Stimulated activated CD4-positive, alpha-beta T cell treated with anti-CD3 and anti-CD28 coated beads, Interleukin-12 subunit alpha, Interleukin-12 subunit beta, amount 100 ng/mL, for 24 hours (primary cell): ENCODE results near the gene METTL1.
A peak's percentile ranks its signal among the peaks of the same experiment; 100 is the strongest.

Source experiments
- DNase-seq, 2 experiments: peaks; one replicate each; pipeline ENCODE4 v3.0.0-alpha.2; 2020; ENCODE audit warnings: low read depth in 2 of 2

METTL1 gene

GRCh38 chr12:57767876-57768275 lies 4.0 kb downstream of the METTL1 start:
- no peak for DNase-seq

- DNase-seq = no peak
Measured at GRCh38 chr12:57767305-57767698, 4.6 kb downstream of the METTL1 start.

- DNase-seq = no peak
Measured at GRCh38 chr12:57766464-57767304, 5.2 kb downstream of the METTL1 start, which contains the start of gene CYP27B1. CYP27B1 (minus strand) TSS chr12:57767078; CDS start chr12:57767041, 37 bp downstream.

- DNase-seq = no peak
Measured at GRCh38 chr12:57765698-57766463, 6.0 kb downstream of the METTL1 start.

GRCh38 chr12:57765003-57765697 lies 6.8 kb downstream of the METTL1 start:
- DNase-seq = no peak

GRCh38 chr12:57764662-57765002 lies 7.3 kb downstream of the METTL1 start:
- DNase-seq = no peak

GRCh38 chr12:57763881-57764661 lies 7.8 kb downstream of the METTL1 start:
- no peak for DNase-seq

- no peak for DNase-seq
Measured at GRCh38 chr12:57762463-57762862, 9.4 kb downstream of the METTL1 start.

GRCh38 chr12:57761391-57761998 lies 10.4 kb downstream of the METTL1 start:
- no peak for DNase-seq

GRCh38 chr12:57760347-57760982 lies 11.4 kb downstream of the METTL1 start:
- no peak for DNase-seq

- no peak for DNase-seq
Measured at GRCh38 chr12:57759360-57759980, 12.4 kb downstream of the METTL1 start.

- no peak for DNase-seq
Measured at GRCh38 chr12:57758552-57759359, 13.1 kb downstream of the METTL1 start.

- DNase-seq = no peak
Measured at GRCh38 chr12:57757771-57758170, 14.1 kb downstream of the METTL1 start.

GRCh38 chr12:57756406-57757341 lies 15.2 kb downstream of the METTL1 start:
- DNase-seq = peak; percentile 56 to 68

- DNase-seq = no peak
Measured at GRCh38 chr12:57755454-57756372, 16.2 kb downstream of the METTL1 start.

- DNase-seq = no peak
Measured at GRCh38 chr12:57755194-57755453, 16.8 kb downstream of the METTL1 start.

GRCh38 chr12:57754411-57755193 lies 17.3 kb downstream of the METTL1 start, which contains the start of gene MARCHF9:
MARCHF9 (plus strand) TSS chr12:57755103; CDS start chr12:57755529, 426 bp downstream.
- peak; percentile 66 to 86 for DNase-seq
